Spleen (tissue), 11 donors: ENCODE measurements around the gene MRPS7. TPM values are rescaled to one million over a fixed set of nuclear protein-coding genes. Genes with fewer than 3 reads are reported as not detected.
A peak's percentile ranks its signal among the peaks of the same experiment; 100 is the strongest.

Experiments
- DNase-seq: peaks from one replicate; pipeline ENCODE4 v3.0.0-alpha.2; 2020
- H3K27ac ChIP-seq, 8 donors: fragments of 200-600 bp; sonication (generic) in 7 of 8; 1 replicate in 4 of 8; 2 replicates in 4 of 8; pipeline versions ENCODE4 v1.5.0 to v1.8.0; 2016 to 2021; ENCODE audit warnings: inconsistent platforms in 4 of 8, mild to moderate bottlenecking in 4 of 8, moderate library complexity in 1 of 8
- H3K27me3 ChIP-seq, 7 donors: fragments of 200-600 bp; sonication (generic) in 6 of 7; replicated peaks in 1 of 7; 1 replicate in 4 of 7; 2 replicates in 3 of 7; pipeline versions ENCODE4 v1.5.0 to v1.8.0; 2016 to 2021; ENCODE audit warnings: inconsistent platforms in 3 of 7, mild to moderate bottlenecking in 1 of 7
- H3K36me3 ChIP-seq, 6 donors: fragments of 200-600 bp; sonication (generic) in 5 of 6; 1 replicate in 4 of 6; 2 replicates in 2 of 6; pipeline versions ENCODE4 v1.5.0 to v1.8.0; 2016 to 2021; ENCODE audit warnings: inconsistent platforms in 2 of 6
- H3K4me1 ChIP-seq, 6 donors: fragments of 200-600 bp; sonication (generic) in 5 of 6; 1 replicate in 3 of 6; 2 replicates in 3 of 6; pipeline versions ENCODE4 v1.5.0 to v1.8.0; 2016 to 2021; ENCODE audit warnings: inconsistent platforms in 3 of 6
- H3K4me3 ChIP-seq, 8 donors: fragments of 200-600 bp; sonication (generic) in 7 of 8; 1 replicate in 4 of 8; 2 replicates in 4 of 8; pipeline versions ENCODE4 v1.5.0 to v1.8.0; 2016 to 2021; ENCODE audit warnings: inconsistent platforms in 4 of 8, mild to moderate bottlenecking in 4 of 8, moderate library complexity in 2 of 8
- H3K9me3 ChIP-seq, 8 donors: fragments of 200-600 bp; sonication (generic) in 7 of 8; 1 replicate in 4 of 8; 2 replicates in 4 of 8; pipeline versions ENCODE4 v1.5.0 to v1.8.0; 2016 to 2021; ENCODE audit warnings: inconsistent platforms in 4 of 8
- POLR2A ChIP-seq, 3 donors: fragments of 450-650 bp; IDR thresholded peaks; one replicate each; pipeline ENCODE4 v1.5.1; 2017; ENCODE audit warnings: antibody characterized with exemption in 3 of 3, mild to moderate bottlenecking in 1 of 3
- POLR2AphosphoS5 ChIP-seq, 3 donors: sonication (generic); formaldehyde crosslinking; IDR thresholded peaks; one replicate each; pipeline ENCODE4 v1.5.1; 2017; ENCODE audit warnings: antibody characterized with exemption in 3 of 3
- WGBS, 5 donors: extraction: QIAGEN DNeasy Blood & Tissue Kit in 3 of 5; methylation state at CpG; one replicate each; pipeline versions ENCODE4 v1.1.5 to v1.1.7; 2013 to 2018; 5-methylcytosine and 5-hydroxymethylcytosine counted together
- intact Hi-C: fragments of 100-400 bp; cut with DNase I; formaldehyde crosslinking; loops from one replicate; pipeline ENCODE4 v1.15.0; 2023; ENCODE audit warnings: low total_unique reads
- polyA plus RNA-seq, 3 donors: library from polyadenylated mRNA; stranded (reverse); fragments of 200-250 nt; gene quantifications; one replicate each; pipeline ENCODE4 v1.2.1, GENCODE V29; 2013
- total RNA-seq, 7 donors: library from RNA; depleted of rRNA in 3 of 7; stranded (reverse); fragments of >200 nt in 3 of 7; fragmentation: NEBNext Ultra II Directional in 4 of 7; extraction: Animal tissue kit (Norgen Biotek cat#: 25700) in 4 of 7; gene quantifications; one replicate each; pipeline versions ENCODE4 v1.1.0 to v1.2.1, GENCODE V29; 2016 to 2021
- TF ChIP-seq, protein P1 (sequence below), 11 experiments: fragments of 200-600 bp in 7 of 11; fragments of 450-650 bp in 4 of 11; sonication (generic) in 4 of 11; IDR thresholded peaks in 8 of 11; conservative IDR thresholded peaks in 3 of 11; 1 replicate in 7 of 11; 2 replicates in 4 of 11; pipeline versions ENCODE4 v1.4.0 to v1.8.0; 2016 to 2021; ENCODE audit warnings: antibody characterized with exemption in 11 of 11, inconsistent platforms in 4 of 11, mild to moderate bottlenecking in 1 of 11
- donor health status: healthy with polysubstance abuse.
- donor health status: DM: no; HTN: no; CAD: no; lungs with moderate emphysema.
- donor health status: DM: no; HTN: no; CAD: no.
- donor health status: Bipolar disorder and iron deficiency.
- donor health status: healthy.
- donor health status: DM: no; HTN: no; CAD: no.
- donor health status: DM: yes; HTN: yes; CAD: no.

The MRPS7 gene
- total and polyA plus RNA-seq, 10 donors: 32.2 to 62.7 (median 36.0) TPM

GRCh38 chr17:75262112-75262606 is 480 bp downstream of the MRPS7 start:
- TF ChIP-seq POLR2A (IDR thresholded peaks at IDR 0.05) (no peak), POLR2AphosphoS5 (IDR thresholded peaks at IDR 0.05) (no peak)
- TF ChIP-seq, protein P1, sequence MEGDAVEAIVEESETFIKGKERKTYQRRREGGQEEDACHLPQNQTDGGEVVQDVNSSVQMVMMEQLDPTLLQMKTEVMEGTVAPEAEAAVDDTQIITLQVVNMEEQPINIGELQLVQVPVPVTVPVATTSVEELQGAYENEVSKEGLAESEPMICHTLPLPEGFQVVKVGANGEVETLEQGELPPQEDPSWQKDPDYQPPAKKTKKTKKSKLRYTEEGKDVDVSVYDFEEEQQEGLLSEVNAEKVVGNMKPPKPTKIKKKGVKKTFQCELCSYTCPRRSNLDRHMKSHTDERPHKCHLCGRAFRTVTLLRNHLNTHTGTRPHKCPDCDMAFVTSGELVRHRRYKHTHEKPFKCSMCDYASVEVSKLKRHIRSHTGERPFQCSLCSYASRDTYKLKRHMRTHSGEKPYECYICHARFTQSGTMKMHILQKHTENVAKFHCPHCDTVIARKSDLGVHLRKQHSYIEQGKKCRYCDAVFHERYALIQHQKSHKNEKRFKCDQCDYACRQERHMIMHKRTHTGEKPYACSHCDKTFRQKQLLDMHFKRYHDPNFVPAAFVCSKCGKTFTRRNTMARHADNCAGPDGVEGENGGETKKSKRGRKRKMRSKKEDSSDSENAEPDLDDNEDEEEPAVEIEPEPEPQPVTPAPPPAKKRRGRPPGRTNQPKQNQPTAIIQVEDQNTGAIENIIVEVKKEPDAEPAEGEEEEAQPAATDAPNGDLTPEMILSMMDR (IDR thresholded peaks at IDR 0.05 in 8 of 11, conservative IDR thresholded peaks at IDR 0.05 in 3 of 11): no peak
- peak overlapping the region; percentile 70 to 98 (median 93) for H3K4me3 ChIP-seq
- peaks cover 0 to 43% (median 34%) of the 10 kb centered on the region in 6 donors for H3K36me3 ChIP-seq
- intact Hi-C loops: no loop called here
- no peaks in the 10 kb centered on the region for H3K27me3 ChIP-seq
- H3K4me1 ChIP-seq: peaks cover 28 to 82% (median 55%) of the 10 kb centered on the region in 6 donors
- H3K9me3 ChIP-seq: no peaks in the 10 kb centered on the region
- DNase-seq: peak; percentile 81
- WGBS, 5 donors: 1 to 8% (median 2%) methylated on average over 10 to 23 of the region's 23 CpGs
- peak overlapping the region; percentile 95 to 99 (median 96) for H3K27ac ChIP-seq

- H3K4me3 ChIP-seq: peak overlapping the region in 3 of 8 donors; percentile 88 to 95 (median 91)
- peaks cover 28 to 82% (median 63%) of the 10 kb centered on the region in 6 donors for H3K4me1 ChIP-seq
- 85 to 97% (median 96%) methylated on average over 4 of the region's 4 CpGs for WGBS, 5 donors
- no peaks in the 10 kb centered on the region for H3K9me3 ChIP-seq
- no peaks in the 10 kb centered on the region for H3K27me3 ChIP-seq
- H3K36me3 ChIP-seq: peaks cover 0 to 50% (median 37%) of the 10 kb centered on the region in 6 donors
- no peak overlapping the region for H3K27ac ChIP-seq
- no peak for TF ChIP-seq POLR2AphosphoS5 (IDR thresholded peaks at IDR 0.05)
- no peak for TF ChIP-seq POLR2A (IDR thresholded peaks at IDR 0.05)
- TF ChIP-seq, protein P1 (IDR thresholded peaks at IDR 0.05 in 8 of 11, conservative IDR thresholded peaks at IDR 0.05 in 3 of 11): no peak
- peak; percentile 24 for DNase-seq
- intact Hi-C loops: no loop called here
These were observed 1.4 kb downstream of the MRPS7 start for GRCh38 chr17:75263055-75263454.

GRCh38 chr17:75265614-75266315 is 4.1 kb downstream of the MRPS7 start:
- H3K27ac ChIP-seq: peak overlapping the region in 3 of 8 donors; percentile 27 to 57 (median 42)
- intact Hi-C loops: no loop called here
- no peaks in the 10 kb centered on the region for H3K9me3 ChIP-seq
- peak; percentile 78 for DNase-seq
- no peak overlapping the region for H3K4me3 ChIP-seq
- peaks cover 14 to 81% (median 59%) of the 10 kb centered on the region in 6 donors for H3K4me1 ChIP-seq
- 64 to 78% (median 70%) methylated on average over 12 to 17 of the region's 17 CpGs for WGBS, 5 donors
- no peaks in the 10 kb centered on the region for H3K27me3 ChIP-seq
- TF ChIP-seq, protein P1 (IDR thresholded peaks at IDR 0.05 in 8 of 11, conservative IDR thresholded peaks at IDR 0.05 in 3 of 11): no peak
- TF ChIP-seq POLR2AphosphoS5 (IDR thresholded peaks at IDR 0.05) (no peak), POLR2A (IDR thresholded peaks at IDR 0.05) (no peak)
- peaks cover 0 to 50% (median 37%) of the 10 kb centered on the region in 6 donors for H3K36me3 ChIP-seq
